Astrocyte of the cerebellum (primary cell): ENCODE results near the gene DNASE1L1.

Experiments
- DNase-seq: peaks from one replicate; pipeline ENCODE4 v3.0.0-alpha.2; 2011; ENCODE audit warnings: low read depth
- H3K4me3 ChIP-seq: 2 replicates; pipeline ENCODE4 v1.5.1; 2011; ENCODE audit warnings: mild to moderate bottlenecking, low read depth, low read length, moderate library complexity
- in situ Hi-C: cut with HindIII; loops from 2 replicates; pipeline ENCODE4 v1.10.0; 2017; ENCODE audit warnings: low sequenced_read_pairs
- TF ChIP-seq, protein P1 (sequence below): IDR thresholded peaks from 2 replicates; pipeline ENCODE4 v1.5.1; 2012; ENCODE audit warnings: low read length, low read depth, moderate library complexity, mild to moderate bottlenecking; ENCODE audit errors: missing control alignments

The DNASE1L1 gene

DNA sequence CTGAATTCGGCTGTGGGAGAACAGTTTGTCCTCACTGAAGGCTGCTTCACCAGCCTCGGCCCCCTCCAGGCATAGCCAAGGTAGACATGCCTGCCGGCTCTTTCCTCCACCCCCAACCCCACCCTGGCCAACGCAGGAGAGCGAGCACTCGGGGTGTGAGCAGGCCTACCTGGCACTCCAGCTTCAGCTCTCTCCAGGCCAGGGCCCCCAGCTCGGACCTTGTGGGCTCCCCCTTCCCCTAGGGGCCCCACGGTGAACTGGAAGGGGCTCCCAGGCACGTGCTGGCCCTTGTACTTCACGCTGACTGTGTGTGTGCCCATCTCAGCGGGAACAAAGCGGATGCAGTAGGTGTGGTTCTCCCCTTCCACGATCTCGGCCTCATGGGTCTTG is 57.0 kb downstream of the DNASE1L1 start:
- in situ Hi-C loops, result no loop called here
- H3K4me3 ChIP-seq, result no peak overlapping the region
- TF ChIP-seq, protein P1, sequence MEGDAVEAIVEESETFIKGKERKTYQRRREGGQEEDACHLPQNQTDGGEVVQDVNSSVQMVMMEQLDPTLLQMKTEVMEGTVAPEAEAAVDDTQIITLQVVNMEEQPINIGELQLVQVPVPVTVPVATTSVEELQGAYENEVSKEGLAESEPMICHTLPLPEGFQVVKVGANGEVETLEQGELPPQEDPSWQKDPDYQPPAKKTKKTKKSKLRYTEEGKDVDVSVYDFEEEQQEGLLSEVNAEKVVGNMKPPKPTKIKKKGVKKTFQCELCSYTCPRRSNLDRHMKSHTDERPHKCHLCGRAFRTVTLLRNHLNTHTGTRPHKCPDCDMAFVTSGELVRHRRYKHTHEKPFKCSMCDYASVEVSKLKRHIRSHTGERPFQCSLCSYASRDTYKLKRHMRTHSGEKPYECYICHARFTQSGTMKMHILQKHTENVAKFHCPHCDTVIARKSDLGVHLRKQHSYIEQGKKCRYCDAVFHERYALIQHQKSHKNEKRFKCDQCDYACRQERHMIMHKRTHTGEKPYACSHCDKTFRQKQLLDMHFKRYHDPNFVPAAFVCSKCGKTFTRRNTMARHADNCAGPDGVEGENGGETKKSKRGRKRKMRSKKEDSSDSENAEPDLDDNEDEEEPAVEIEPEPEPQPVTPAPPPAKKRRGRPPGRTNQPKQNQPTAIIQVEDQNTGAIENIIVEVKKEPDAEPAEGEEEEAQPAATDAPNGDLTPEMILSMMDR, result no peak
- DNase-seq, result no peak
